Measurements from ENCODE around the gene MAP3K5.

The MAP3K5 gene

GRCh38 chr6:136613477-136613876 lies 178.8 kb downstream of the MAP3K5 start:
- ATAC-seq = peak; percentile 10; the same call in 2 of the 3 replicates
- TF ChIP-seq POU6F1 (CRISPR knock-in tag; IDR thresholded peaks at IDR 0.05; ENCODE audit: borderline replicate concordance, low read depth) (0 out of 2 replicates have a peak, but pooled peaks have one; percentile 35), PATZ1 (CRISPR knock-in tag; IDR thresholded peaks at IDR 0.05; ENCODE audit: borderline replicate concordance) (no peak), ISL1 (CRISPR knock-in tag; IDR thresholded peaks at IDR 0.05) (peak; percentile 83)

GRCh38 chr6:136612666-136613389 lies 179.4 kb downstream of the MAP3K5 start:
- TF ChIP-seq CREB5 (CRISPR knock-in tag; IDR thresholded peaks at IDR 0.05; ENCODE audit: low read depth) = no peak
- TF ChIP-seq ARNTL (CRISPR knock-in tag; IDR thresholded peaks at IDR 0.05; ENCODE audit: borderline replicate concordance, low read depth) = no peak
- no peak for TF ChIP-seq RARB (CRISPR knock-in tag; IDR thresholded peaks at IDR 0.05)
- no peak for TF ChIP-seq BACH2 (CRISPR knock-in tag; IDR thresholded peaks at IDR 0.05; ENCODE audit: borderline replicate concordance)
- no peak for TF ChIP-seq ZNF8 (CRISPR knock-in tag; IDR thresholded peaks at IDR 0.05)
- TF ChIP-seq ZNF565 (CRISPR knock-in tag; conservative IDR thresholded peaks at IDR 0.05; ENCODE audit: low read depth) = no peak
- no peak for TF ChIP-seq PPARA (CRISPR knock-in tag; IDR thresholded peaks at IDR 0.05; ENCODE audit: borderline replicate concordance)
- TF ChIP-seq CSDC2 (CRISPR knock-in tag; IDR thresholded peaks at IDR 0.05) = no peak
- TF ChIP-seq ZFP3 (CRISPR knock-in tag; IDR thresholded peaks at IDR 0.05) = no peak
- no peak for TF ChIP-seq TSHZ2 (CRISPR knock-in tag; IDR thresholded peaks at IDR 0.05)
- TF ChIP-seq PATZ1 (CRISPR knock-in tag; IDR thresholded peaks at IDR 0.05; ENCODE audit: borderline replicate concordance) = no peak
- no peak for TF ChIP-seq SNAI2 (CRISPR knock-in tag; IDR thresholded peaks at IDR 0.05)
- TF ChIP-seq GLIS3 (CRISPR knock-in tag; IDR thresholded peaks at IDR 0.05) = no peak
- ATAC-seq = no peak

GRCh38 chr6:136611746-136612145 lies 180.5 kb downstream of the MAP3K5 start:
- ATAC-seq = no peak
- no peak for TF ChIP-seq ZNF70 (CRISPR knock-in tag; IDR thresholded peaks at IDR 0.05)
- TF ChIP-seq RARB (CRISPR knock-in tag; IDR thresholded peaks at IDR 0.05) = no peak
- no peak for TF ChIP-seq POU6F1 (CRISPR knock-in tag; IDR thresholded peaks at IDR 0.05; ENCODE audit: borderline replicate concordance, low read depth)
- no peak for TF ChIP-seq TOX (CRISPR knock-in tag; IDR thresholded peaks at IDR 0.05; ENCODE audit: borderline replicate concordance)
